A549 (cell line): Measurements from ENCODE around the gene PRSS50. TPM values are rescaled to one million over a fixed set of nuclear protein-coding genes. Genes with fewer than 3 reads are reported as not detected.

Experiments
- ATAC-seq, 2 experiments: fragments of 200-7000 bp in 1 of 2; fragments of >200 bp in 1 of 2; cut with Nextera tagmentation in 1 of 2; cut with Tn5 transposase in 1 of 2; 3 replicates each; pipeline versions ENCODE4 v1.8.0 to v1.9.1; 2018 to 2020; ENCODE audit warnings: mild to moderate bottlenecking in 1 of 2, moderate library complexity in 1 of 2
- CTCF ChIA-PET: fragments of 300-600 bp; sonication (Branson Sonifier 250); formaldehyde crosslinking; extraction: SDS; loops from one replicate; lab custom pipeline; 2021; ENCODE audit warnings: antibody characterized with exemption, inconsistent platforms; lab: Yijun Ruan, JAX
- POLR2A ChIA-PET: fragments of 350-600 bp; formaldehyde crosslinking; extraction: SDS; loops from one replicate; lab custom pipeline; 2021; ENCODE audit warnings: antibody characterized with exemption, inconsistent platforms; lab: Yijun Ruan, JAX
- DNase-seq, 2 experiments: peaks; one replicate each; pipeline versions ENCODE4 v3.0.0 to v3.0.0-alpha.2; 2011 to 2016; ENCODE audit warnings: low read depth in 1 of 2, low spot score in 1 of 2
- FAIRE-seq: peaks from 2 replicates; lab custom pipeline; 2011; peaks lifted over from hg19 to GRCh38; lab: Jason Lieb, UNC
- H3K27ac ChIP-seq, 2 experiments: fragments of >200 bp; sonication (Bioruptor Twin); formaldehyde crosslinking; 3 replicates each; pipeline ENCODE4 v1.5.1; 2016 to 2017
- H3K4me1 ChIP-seq: fragments of >200 bp; sonication (Bioruptor Twin); formaldehyde crosslinking; 3 replicates; pipeline ENCODE4 v1.6.1; 2016
- H3K4me2 ChIP-seq: fragments of >200 bp; sonication (Bioruptor Twin); formaldehyde crosslinking; 3 replicates; pipeline ENCODE4 v1.6.1; 2016
- H3K4me3 ChIP-seq: fragments of >200 bp; sonication (Bioruptor Twin); formaldehyde crosslinking; 3 replicates; pipeline ENCODE4 v1.5.1; 2016
- H3K9me3 ChIP-seq: fragments of >200 bp; sonication (Bioruptor Twin); formaldehyde crosslinking; 3 replicates; pipeline ENCODE4 v1.6.1; 2016
- CBX2 ChIP-seq: fragments of 200-600 bp; sonication (generic); IDR thresholded peaks from 2 replicates; pipeline ENCODE4 v1.6.1; 2016; ENCODE audit warnings: low read depth, mild to moderate bottlenecking, borderline replicate concordance
- CBX8 ChIP-seq: fragments of 200-600 bp; sonication (generic); IDR thresholded peaks from 2 replicates; pipeline ENCODE4 v1.6.1; 2016
- EHF ChIP-seq: fragments of 250-450 bp; sonication (Bioruptor Pico); IDR thresholded peaks from 2 replicates; pipeline ENCODE4 v1.5.0; 2020; ENCODE audit warnings: mild to moderate bottlenecking
- EHMT2 ChIP-seq: fragments of 200-600 bp; sonication (generic); IDR thresholded peaks from 2 replicates; pipeline ENCODE4 v1.6.1; 2016; ENCODE audit warnings: antibody characterized with exemption, low read depth, mild to moderate bottlenecking, moderate library complexity
- ESRRA ChIP-seq: fragments of 150-350 bp; IDR thresholded peaks from 2 replicates; pipeline ENCODE4 v1.6.1; 2014; ENCODE audit warnings: mild to moderate bottlenecking, low read length, borderline replicate concordance
- JUN ChIP-seq, 2 experiments: fragments of >200 bp; sonication (Bioruptor Twin); formaldehyde crosslinking; IDR thresholded peaks; 2 replicates in 1 of 2; 3 replicates in 1 of 2; pipeline ENCODE4 v1.6.1; 2016 to 2017
- JUNB ChIP-seq: fragments of >200 bp; sonication (Bioruptor Twin); formaldehyde crosslinking; IDR thresholded peaks from 2 replicates; pipeline ENCODE4 v1.6.1; 2016
- MAZ ChIP-seq: fragments of 150-350 bp; IDR thresholded peaks from 2 replicates; pipeline ENCODE4 v1.6.1; 2014; ENCODE audit warnings: antibody characterized with exemption, low read depth, low read length, borderline replicate concordance
- RAD21 ChIP-seq, 2 experiments: fragments of >200 bp in 1 of 2; sonication (Bioruptor Twin) in 1 of 2; formaldehyde crosslinking in 1 of 2; IDR thresholded peaks in 1 of 2; conservative IDR thresholded peaks in 1 of 2; 2 replicates in 1 of 2; 3 replicates in 1 of 2; pipeline ENCODE4 v1.6.1; 2012 to 2018; ENCODE audit warnings: inconsistent platforms in 1 of 2
- RCOR1 ChIP-seq: fragments of 150-350 bp; IDR thresholded peaks from 2 replicates; pipeline ENCODE4 v1.6.1; 2014; ENCODE audit warnings: antibody characterized with exemption, low read length, low read depth
- RNF2 ChIP-seq: fragments of 200-600 bp; sonication (generic); IDR thresholded peaks from 2 replicates; pipeline ENCODE4 v1.6.1; 2016; ENCODE audit warnings: low read depth, mild to moderate bottlenecking, antibody characterized with exemption, moderate library complexity, borderline replicate concordance
- SREBF2 ChIP-seq: fragments of 450-650 bp; IDR thresholded peaks from 2 replicates; pipeline ENCODE4 v1.6.1; 2014; ENCODE audit warnings: mild to moderate bottlenecking, moderate library complexity
- TP53 ChIP-seq: fragments of 250-450 bp; sonication (Bioruptor Pico); IDR thresholded peaks from 2 replicates; pipeline ENCODE4 v1.5.0; 2021; ENCODE audit warnings: mild to moderate bottlenecking, moderate library complexity
- ZFP36 ChIP-seq: fragments of 450-650 bp; IDR thresholded peaks from 2 replicates; pipeline ENCODE4 v1.6.1; 2014; ENCODE audit warnings: borderline replicate concordance; ENCODE audit not compliant: partially characterized antibody
- WGBS: methylation state at CpG from one replicate; pipeline ENCODE4 v1.1.6; 2017; ENCODE audit errors: missing lambda C conversion rate; 5-methylcytosine and 5-hydroxymethylcytosine counted together
- polyA plus RNA-seq, 4 experiments: library from polyadenylated mRNA; depleted of rRNA in 3 of 4; stranded (reverse); fragments of >200 nt; fragmentation: RNase III in 1 of 4; extraction: RNeasy Plus Mini Kit Qiagen cat#74134 plus additional on column Dnase treatment in 1 of 4; gene quantifications; 2 replicates in 3 of 4; 3 replicates in 1 of 4; pipeline ENCODE4 v1.2.3, GENCODE V29; 2011 to 2017
- TF ChIP-seq, protein P1 (sequence below): fragments of >200 bp; sonication (Bioruptor Twin); formaldehyde crosslinking; IDR thresholded peaks from 2 replicates; pipeline ENCODE4 v1.6.1; 2016
- TF ChIP-seq, protein P2 (sequence below): IDR thresholded peaks from 2 replicates; pipeline ENCODE4 v1.6.1; 2012
- TF ChIP-seq, protein P3 (sequence below): fragments of 250-450 bp; sonication (Bioruptor Pico); IDR thresholded peaks from 2 replicates; pipeline ENCODE4 v1.5.0; 2021; ENCODE audit warnings: mild to moderate bottlenecking, moderate library complexity, borderline replicate concordance
- TF ChIP-seq, protein P4 (sequence below): fragments of 200-600 bp; sonication (generic); IDR thresholded peaks from 2 replicates; pipeline ENCODE4 v1.6.1; 2016; ENCODE audit warnings: antibody characterized with exemption, mild to moderate bottlenecking, moderate library complexity

Gene PRSS50
- polyA plus RNA-seq, 2 of the 4 experiments (the other 2 are of a cell fraction), result not detected

DNA sequence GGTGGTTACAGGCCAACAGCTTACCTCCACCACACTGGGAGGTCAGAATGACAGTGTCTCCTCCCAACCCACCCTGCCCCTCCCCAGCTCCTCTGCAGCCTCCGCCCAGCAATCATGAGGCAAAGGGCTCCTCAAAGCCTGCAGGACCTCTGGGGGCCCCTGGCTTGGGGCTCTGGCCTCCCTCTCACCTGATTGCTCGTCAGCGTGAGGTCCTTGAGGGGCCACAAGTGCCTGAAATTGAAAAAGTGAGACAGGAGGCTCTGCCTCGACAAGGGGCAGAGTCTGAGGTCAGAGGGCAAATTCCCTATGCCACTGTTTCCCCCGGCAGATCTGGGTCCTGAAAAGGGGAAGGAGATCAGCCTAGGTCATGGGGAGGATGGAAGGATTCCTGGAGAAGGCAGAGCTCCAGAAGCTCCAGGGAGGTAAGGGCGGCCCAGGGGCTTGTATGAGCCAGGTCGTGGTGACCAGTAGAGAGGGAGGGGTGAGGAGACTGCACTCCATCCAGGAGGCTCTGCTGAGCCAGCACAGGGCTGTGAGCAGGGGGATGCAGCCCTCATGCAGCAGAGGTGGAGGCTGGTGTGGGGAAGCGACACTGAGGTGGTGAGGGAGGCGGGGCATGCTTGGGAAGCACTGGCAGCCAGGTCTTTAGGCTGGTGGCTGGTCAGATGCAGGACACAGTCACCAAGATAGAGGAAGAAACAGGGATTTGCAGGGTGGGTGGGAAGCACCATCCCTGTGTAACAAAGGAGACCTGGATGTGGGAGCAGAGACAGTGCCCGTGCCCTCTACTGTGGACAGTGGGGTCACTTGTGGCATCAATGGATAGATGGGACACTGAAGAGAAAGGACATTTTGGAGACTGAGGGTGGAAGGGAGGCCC is 44.3 kb downstream of the PRSS50 start:
- FAIRE-seq (no peak), DNase-seq (no peak), ATAC-seq (no peak)
- ChIA-PET CTCF (no interaction called here), POLR2A (no interaction called here)
- H3K9me3 ChIP-seq, result no peaks in the 10 kb centered on the region
- no peaks in the 10 kb centered on the region for H3K4me1 ChIP-seq
- no peak overlapping the region for H3K4me2 ChIP-seq
- 88% methylated on average over 7 of the region's 10 CpGs for WGBS
- no peak overlapping the region for H3K4me3 ChIP-seq
- no peak for TF ChIP-seq EHMT2
- no peak overlapping the region for H3K27ac ChIP-seq

DNA sequence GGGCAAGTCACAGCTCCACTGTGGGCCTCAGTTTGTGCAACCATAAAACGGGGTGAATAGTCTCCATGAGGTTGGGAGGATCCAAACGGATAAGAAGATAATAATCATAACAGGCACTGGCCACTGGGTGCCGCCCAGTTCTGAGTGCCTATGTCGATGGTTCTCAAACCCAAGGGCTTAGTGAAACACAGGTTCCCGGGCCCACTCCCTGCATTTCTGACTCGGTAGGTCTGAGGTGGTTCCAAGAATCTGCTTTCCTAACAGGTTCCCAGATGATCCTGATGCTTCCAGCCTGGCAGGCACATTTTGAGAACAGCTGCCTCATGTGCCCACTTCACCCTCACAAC is 45.3 kb downstream of the PRSS50 start:
- FAIRE-seq (no peak), DNase-seq (no peak), ATAC-seq (no peak)
- no peak overlapping the region for H3K27ac ChIP-seq
- TF ChIP-seq, protein P1, sequence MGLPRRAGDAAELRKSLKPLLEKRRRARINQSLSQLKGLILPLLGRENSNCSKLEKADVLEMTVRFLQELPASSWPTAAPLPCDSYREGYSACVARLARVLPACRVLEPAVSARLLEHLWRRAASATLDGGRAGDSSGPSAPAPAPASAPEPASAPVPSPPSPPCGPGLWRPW, result no peak
- TF ChIP-seq JUN (IDR thresholded peaks at IDR 0.05) (no peak), MAZ (no peak), TP53 (CRISPR knock-in tag) (no peak), RCOR1 (no peak)
- no peaks in the 10 kb centered on the region for H3K9me3 ChIP-seq
- H3K4me3 ChIP-seq, result no peak overlapping the region
- no peak overlapping the region for H3K4me2 ChIP-seq
- WGBS, result 82% methylated on average over 4 of the region's 6 CpGs
- CTCF ChIA-PET, result no interaction called here
- no peaks in the 10 kb centered on the region for H3K4me1 ChIP-seq
- POLR2A ChIA-PET, result no interaction called here

DNA sequence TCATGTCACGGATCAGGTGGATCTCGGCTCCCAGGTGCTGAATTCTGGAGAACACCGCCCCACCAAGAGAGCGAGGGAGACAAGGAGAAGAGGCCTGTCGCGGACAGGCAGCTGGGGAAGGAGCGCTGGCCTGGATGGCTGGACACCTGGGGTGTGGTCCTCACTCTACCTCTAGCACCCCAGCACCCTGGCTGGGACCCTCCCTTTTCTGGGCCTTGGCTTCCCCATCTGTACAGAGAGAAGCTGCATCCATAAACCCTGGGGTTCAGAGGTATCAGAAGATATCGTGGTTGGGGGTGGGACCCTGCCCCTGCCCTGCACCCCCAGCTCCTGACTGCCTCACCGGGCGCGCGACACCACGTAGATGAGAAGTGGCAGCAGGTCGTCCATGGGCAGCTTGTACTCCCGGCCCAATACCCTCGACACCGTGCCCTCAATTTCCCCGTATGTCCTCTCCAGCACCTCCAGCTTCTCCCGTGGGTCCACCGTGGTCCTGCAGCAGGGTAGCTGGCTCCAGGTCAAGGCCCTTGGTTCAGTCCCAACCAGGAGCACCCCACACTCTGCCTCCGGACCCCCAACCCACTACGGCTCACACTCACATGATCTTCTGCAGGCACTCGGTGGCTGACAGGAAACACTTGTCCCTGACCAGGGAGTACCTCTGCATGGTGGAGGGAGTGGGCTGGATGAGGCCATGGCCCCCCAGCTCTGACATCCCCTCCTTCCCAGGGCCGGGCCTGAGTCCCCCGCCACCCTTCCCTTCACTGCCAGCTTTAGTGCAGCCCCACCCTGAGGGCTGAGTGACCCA is 45.9 kb downstream of the PRSS50 start:
- no peak for DNase-seq
- Histone ChIP-seq H3K4me3 (no peak overlapping the region), H3K4me2 (no peak overlapping the region)
- TF ChIP-seq, protein P2, sequence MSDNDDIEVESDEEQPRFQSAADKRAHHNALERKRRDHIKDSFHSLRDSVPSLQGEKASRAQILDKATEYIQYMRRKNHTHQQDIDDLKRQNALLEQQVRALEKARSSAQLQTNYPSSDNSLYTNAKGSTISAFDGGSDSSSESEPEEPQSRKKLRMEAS, result no peak
- TF ChIP-seq SREBF2, result no peak
- TF ChIP-seq, protein P3, sequence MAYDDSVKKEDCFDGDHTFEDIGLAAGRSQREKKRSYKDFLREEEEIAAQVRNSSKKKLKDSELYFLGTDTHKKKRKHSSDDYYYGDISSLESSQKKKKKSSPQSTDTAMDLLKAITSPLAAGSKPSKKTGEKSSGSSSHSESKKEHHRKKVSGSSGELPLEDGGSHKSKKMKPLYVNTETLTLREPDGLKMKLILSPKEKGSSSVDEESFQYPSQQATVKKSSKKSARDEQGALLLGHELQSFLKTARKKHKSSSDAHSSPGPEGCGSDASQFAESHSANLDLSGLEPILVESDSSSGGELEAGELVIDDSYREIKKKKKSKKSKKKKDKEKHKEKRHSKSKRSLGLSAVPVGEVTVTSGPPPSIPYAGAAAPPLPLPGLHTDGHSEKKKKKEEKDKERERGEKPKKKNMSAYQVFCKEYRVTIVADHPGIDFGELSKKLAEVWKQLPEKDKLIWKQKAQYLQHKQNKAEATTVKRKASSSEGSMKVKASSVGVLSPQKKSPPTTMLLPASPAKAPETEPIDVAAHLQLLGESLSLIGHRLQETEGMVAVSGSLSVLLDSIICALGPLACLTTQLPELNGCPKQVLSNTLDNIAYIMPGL (CRISPR knock-in tag), result no peak
- no peak for TF ChIP-seq CBX2
- TF ChIP-seq CBX8, result no peak
- TF ChIP-seq MAZ, result no peak
- TF ChIP-seq JUNB, result no peak
- no peak for TF ChIP-seq ZFP36
- TF ChIP-seq EHMT2, result no peak
- no peak for TF ChIP-seq TP53 (CRISPR knock-in tag)
- TF ChIP-seq ESRRA, result no peak
- TF ChIP-seq, protein P4, sequence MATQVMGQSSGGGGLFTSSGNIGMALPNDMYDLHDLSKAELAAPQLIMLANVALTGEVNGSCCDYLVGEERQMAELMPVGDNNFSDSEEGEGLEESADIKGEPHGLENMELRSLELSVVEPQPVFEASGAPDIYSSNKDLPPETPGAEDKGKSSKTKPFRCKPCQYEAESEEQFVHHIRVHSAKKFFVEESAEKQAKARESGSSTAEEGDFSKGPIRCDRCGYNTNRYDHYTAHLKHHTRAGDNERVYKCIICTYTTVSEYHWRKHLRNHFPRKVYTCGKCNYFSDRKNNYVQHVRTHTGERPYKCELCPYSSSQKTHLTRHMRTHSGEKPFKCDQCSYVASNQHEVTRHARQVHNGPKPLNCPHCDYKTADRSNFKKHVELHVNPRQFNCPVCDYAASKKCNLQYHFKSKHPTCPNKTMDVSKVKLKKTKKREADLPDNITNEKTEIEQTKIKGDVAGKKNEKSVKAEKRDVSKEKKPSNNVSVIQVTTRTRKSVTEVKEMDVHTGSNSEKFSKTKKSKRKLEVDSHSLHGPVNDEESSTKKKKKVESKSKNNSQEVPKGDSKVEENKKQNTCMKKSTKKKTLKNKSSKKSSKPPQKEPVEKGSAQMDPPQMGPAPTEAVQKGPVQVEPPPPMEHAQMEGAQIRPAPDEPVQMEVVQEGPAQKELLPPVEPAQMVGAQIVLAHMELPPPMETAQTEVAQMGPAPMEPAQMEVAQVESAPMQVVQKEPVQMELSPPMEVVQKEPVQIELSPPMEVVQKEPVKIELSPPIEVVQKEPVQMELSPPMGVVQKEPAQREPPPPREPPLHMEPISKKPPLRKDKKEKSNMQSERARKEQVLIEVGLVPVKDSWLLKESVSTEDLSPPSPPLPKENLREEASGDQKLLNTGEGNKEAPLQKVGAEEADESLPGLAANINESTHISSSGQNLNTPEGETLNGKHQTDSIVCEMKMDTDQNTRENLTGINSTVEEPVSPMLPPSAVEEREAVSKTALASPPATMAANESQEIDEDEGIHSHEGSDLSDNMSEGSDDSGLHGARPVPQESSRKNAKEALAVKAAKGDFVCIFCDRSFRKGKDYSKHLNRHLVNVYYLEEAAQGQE, result no peak
- TF ChIP-seq RNF2, result no peak
- TF ChIP-seq EHF (CRISPR knock-in tag), result no peak
- TF ChIP-seq RAD21 (conservative IDR thresholded peaks at IDR 0.05 in 1 of 2, IDR thresholded peaks at IDR 0.05 in 1 of 2), result no peak
- TF ChIP-seq JUN (IDR thresholded peaks at IDR 0.05), result no peak
- TF ChIP-seq, all 56 proteins: peak for 0
- no peak for FAIRE-seq
- Histone ChIP-seq H3K27ac (no peak overlapping the region), H3K9me3 (no peaks in the 10 kb centered on the region), H3K4me1 (no peaks in the 10 kb centered on the region)
- ChIA-PET POLR2A (no interaction called here), CTCF (no interaction called here)
- no peak for ATAC-seq
- 90% methylated on average over 20 of the region's 25 CpGs for WGBS
